Ovary (tissue), 9 donors: ENCODE results near the gene ILKAP. TPM values are rescaled to one million over a fixed set of nuclear protein-coding genes. Genes with fewer than 3 reads are reported as not detected.

Experiments
- DNase-seq, 5 donors: peaks; one replicate each; pipeline ENCODE4 v3.0.0-alpha.2; 2019 to 2020
- H3K27ac ChIP-seq, 2 donors: fragments of 200-600 bp; one replicate each; pipeline versions ENCODE4 v1.5.1 to v1.8.0; 2019 to 2022
- H3K27me3 ChIP-seq: fragments of 200-600 bp; one replicate; pipeline ENCODE4 v1.8.0; 2022
- H3K36me3 ChIP-seq: fragments of 200-600 bp; sonication (generic); one replicate; pipeline ENCODE4 v1.5.1; 2019
- H3K4me1 ChIP-seq: one replicate; pipeline ENCODE4 v1.8.1; 2013; ENCODE audit warnings: mild to moderate bottlenecking, moderate library complexity; ENCODE audit not compliant: insufficient read depth
- H3K4me3 ChIP-seq: fragments of 200-600 bp; sonication (generic); one replicate; pipeline ENCODE4 v1.5.1; 2017
- H3K9me3 ChIP-seq, 2 donors: fragments of 200-600 bp in 1 of 2; sonication (generic) in 1 of 2; one replicate each; pipeline versions ENCODE4 v1.5.1 to v1.8.1; 2013 to 2019; ENCODE audit warnings: mild to moderate bottlenecking in 1 of 2, moderate library complexity in 1 of 2
- CTCF ChIP-seq, 3 donors: fragments of 450-650 bp in 2 of 3; fragments of 200-600 bp in 1 of 3; IDR thresholded peaks; one replicate each; pipeline versions ENCODE4 v1.5.1 to v1.8.0; 2016 to 2022; ENCODE audit warnings: antibody characterized with exemption in 3 of 3, mild to moderate bottlenecking in 1 of 3
- EP300 ChIP-seq: sonication (generic); formaldehyde crosslinking; IDR thresholded peaks from one replicate; pipeline ENCODE4 v1.6.1; 2017; ENCODE audit warnings: antibody characterized with exemption
- POLR2A ChIP-seq: fragments of 450-650 bp; IDR thresholded peaks from one replicate; pipeline ENCODE4 v1.6.1; 2017; ENCODE audit warnings: antibody characterized with exemption, mild to moderate bottlenecking, moderate library complexity
- WGBS, 3 donors: extraction: QIAGEN DNeasy Blood & Tissue Kit in 1 of 3; methylation state at CpG; one replicate each; pipeline versions ENCODE4 v1.1.5 to v1.1.7; 2013 to 2017; 5-methylcytosine and 5-hydroxymethylcytosine counted together
- intact Hi-C, 4 donors: fragments of 100-400 bp; cut with DNase I; formaldehyde crosslinking; loops; one replicate each; pipeline versions ENCODE4 v1.11.0 to v1.15.1; 2022 to 2023
- polyA plus RNA-seq, 2 donors: library from polyadenylated mRNA; stranded (reverse); fragments of 200-250 nt in 1 of 2; fragments of 350-450 nt in 1 of 2; fragmentation: Illumina TruSeq in 1 of 2; extraction: RNeasy Lipid Tissue Mini Kit (QIAGEN cat#74804) in 1 of 2; gene quantifications; one replicate each; pipeline ENCODE4 v1.2.3, GENCODE V29; 2013 to 2014
- total RNA-seq, 7 donors: library from RNA; depleted of rRNA in 2 of 7; stranded (reverse); fragments of >200 nt in 2 of 7; fragmentation: NEBNext Ultra II Directional in 3 of 7; extraction: Animal tissue kit (Norgen Biotek cat#: 25700) in 3 of 7; gene quantifications; one replicate each; pipeline versions ENCODE4 v1.1.0 to v1.2.4, GENCODE V29; 2016 to 2023
- donor health status: DM: no; HTN: no; CAD: no; lungs with moderate emphysema.
- donor health status: DM: no; HTN: no; CAD: no.
- donor health status: Bipolar disorder and iron deficiency.
- donor health status: DM: yes; HTN: yes; CAD: no.
- donor health status: DM: no; HTN: no; CAD: no.
- donor health status: DM: yes; HTN: yes; CAD: no.

The ILKAP gene
- total and polyA plus RNA-seq, 9 donors, result 28.4 to 54.9 (median 38.9) TPM

- TF ChIP-seq EP300 (no peak), CTCF (IDR thresholded peaks at IDR 0.05) (no peak), POLR2A (no peak)
- H3K4me3 ChIP-seq, result no peak overlapping the region
- H3K27ac ChIP-seq, result no peak overlapping the region
- no peaks in the 10 kb centered on the region for H3K27me3 ChIP-seq
- H3K9me3 ChIP-seq, result no peaks in the 10 kb centered on the region
- H3K36me3 ChIP-seq, result no peaks in the 10 kb centered on the region
- 49 to 72% (median 53%) methylated on average over 18 to 24 of the region's 24 CpGs for WGBS, 3 donors
- peaks cover 9% of the 10 kb centered on the region for H3K4me1 ChIP-seq
- intact Hi-C loops, result no loop called here
- peak in 2 of 5 donors; percentile 23 to 52 for DNase-seq
Observed at GRCh38 chr2:238166391-238167343, 36.8 kb downstream of the ILKAP start.

- TF ChIP-seq POLR2A (no peak), CTCF (IDR thresholded peaks at IDR 0.05) (no peak), EP300 (no peak)
- intact Hi-C loops, result no loop called here
- 91 to 93% (median 92%) methylated on average over 12 of the region's 12 CpGs for WGBS, 3 donors
Observed at GRCh38 chr2:238165288-238165921, 38.1 kb downstream of the ILKAP start.

GRCh38 chr2:238164906-238165287 is 38.6 kb downstream of the ILKAP start:
- WGBS, 3 donors, result 83 to 91% (median 90%) methylated on average over 8 of the region's 8 CpGs
- no peak overlapping the region for H3K27ac ChIP-seq
- H3K4me3 ChIP-seq, result no peak overlapping the region
- DNase-seq, result peak in 2 of 5 donors; percentile 11 to 14
- peaks cover 9% of the 10 kb centered on the region for H3K4me1 ChIP-seq
- TF ChIP-seq POLR2A (no peak), EP300 (no peak), CTCF (IDR thresholded peaks at IDR 0.05) (no peak)
- no peaks in the 10 kb centered on the region for H3K27me3 ChIP-seq
- no peaks in the 10 kb centered on the region for H3K36me3 ChIP-seq
- no peaks in the 10 kb centered on the region for H3K9me3 ChIP-seq
- intact Hi-C loops, result no loop called here

More at GRCh38 chr2:238165288-238165921, 38.1 kb downstream of the ILKAP start:
- H3K27me3 ChIP-seq, result no peaks in the 10 kb centered on the region
- H3K9me3 ChIP-seq, result no peaks in the 10 kb centered on the region
- H3K4me3 ChIP-seq, result no peak overlapping the region
- peak in 2 of 5 donors; percentile 12 to 23 for DNase-seq
- H3K27ac ChIP-seq, result no peak overlapping the region
- H3K36me3 ChIP-seq, result no peaks in the 10 kb centered on the region
- peaks cover 9% of the 10 kb centered on the region for H3K4me1 ChIP-seq

- Histone ChIP-seq H3K9me3 (no peaks in the 10 kb centered on the region), H3K4me3 (no peak overlapping the region), H3K36me3 (no peaks in the 10 kb centered on the region), H3K27ac (no peak overlapping the region), H3K4me1 (peaks cover 9% of the 10 kb centered on the region), H3K27me3 (no peaks in the 10 kb centered on the region)
- peak in 1 of 5 donors; percentile 30 for DNase-seq
- intact Hi-C loops, result no loop called here
- TF ChIP-seq POLR2A, result no peak
- TF ChIP-seq EP300, result no peak
- no peak for TF ChIP-seq CTCF (IDR thresholded peaks at IDR 0.05)
- 1 to 5% (median 4%) methylated on average over 46 to 95 of the region's 95 CpGs for WGBS, 3 donors
Observed at GRCh38 chr2:238163481-238164198, 39.9 kb downstream of the ILKAP start.
